H4 (cell line): ENCODE data around the gene ZNF568. TPM values are rescaled to one million over a fixed set of nuclear protein-coding genes. Genes with fewer than 3 reads are reported as not detected.
A peak's percentile ranks its signal among the peaks of the same experiment; 100 is the strongest.

Source experiments
- DNase-seq: peaks from one replicate; pipeline ENCODE4 v3.0.0-alpha.2; 2015; ENCODE audit warnings: low spot score
- total RNA-seq: library from RNA; depleted of rRNA; stranded (reverse); fragments of >200 nt; shearing (Covaris generic); gene quantifications from 2 replicates; pipeline ENCODE4 v1.2.3, GENCODE V29; 2014; rRNA removed

The ZNF568 gene
- total RNA-seq, 1 experiment from 2014 or later, result 4.6 TPM

DNA sequence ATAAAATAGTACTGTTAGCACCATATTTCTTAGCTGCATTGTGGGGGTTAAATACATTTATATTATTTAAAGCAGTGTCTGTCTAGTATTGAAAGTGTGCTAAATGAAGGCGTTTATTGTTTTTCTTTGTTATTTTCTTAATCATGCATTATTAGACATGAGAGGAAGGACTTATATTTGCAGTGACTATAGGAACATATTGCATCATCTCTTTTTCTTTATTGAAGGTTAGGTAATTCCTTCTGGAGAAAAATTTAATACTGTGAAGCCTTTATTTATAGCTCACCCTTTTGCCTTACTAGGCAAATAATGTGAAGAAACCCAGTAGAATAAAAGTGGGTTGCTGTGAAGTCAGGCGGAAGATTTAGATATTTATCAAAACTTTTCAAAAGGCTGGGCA lies 83.2 kb downstream of the ZNF568 start:
- no peak for DNase-seq

DNA sequence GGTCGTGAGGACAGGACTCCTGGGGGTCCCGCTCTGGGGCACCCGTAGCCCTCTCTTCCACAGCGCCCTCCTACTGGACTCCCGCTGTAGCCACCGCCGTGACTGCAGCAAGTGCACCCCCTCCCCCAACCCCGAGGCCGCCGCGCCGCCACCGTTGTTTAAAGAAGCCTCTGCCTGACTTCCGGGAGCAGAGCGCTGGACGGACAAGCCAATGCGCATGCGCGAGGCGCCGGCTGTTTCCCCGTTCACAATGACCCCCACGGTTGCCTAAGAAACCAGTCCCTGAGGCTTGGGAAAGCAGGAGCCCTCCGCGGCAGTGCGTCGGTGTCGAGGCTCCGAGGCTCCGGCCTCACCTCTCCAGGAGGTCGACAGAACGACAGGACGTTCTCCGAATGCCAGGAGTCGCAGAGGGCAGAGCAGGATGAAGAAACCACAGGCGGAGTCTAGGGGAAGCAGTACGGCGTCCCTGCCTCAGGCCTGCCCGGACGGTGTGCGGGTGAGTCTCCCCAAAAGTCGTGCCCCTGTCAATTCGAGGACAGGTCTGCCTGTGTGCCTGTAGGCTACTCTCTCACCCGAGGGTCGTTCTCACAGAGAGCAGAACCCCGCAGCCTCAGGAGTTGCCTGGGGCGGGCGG lies 91.6 kb downstream of the ZNF568 start:
- DNase-seq, result peak; percentile 3

DNA sequence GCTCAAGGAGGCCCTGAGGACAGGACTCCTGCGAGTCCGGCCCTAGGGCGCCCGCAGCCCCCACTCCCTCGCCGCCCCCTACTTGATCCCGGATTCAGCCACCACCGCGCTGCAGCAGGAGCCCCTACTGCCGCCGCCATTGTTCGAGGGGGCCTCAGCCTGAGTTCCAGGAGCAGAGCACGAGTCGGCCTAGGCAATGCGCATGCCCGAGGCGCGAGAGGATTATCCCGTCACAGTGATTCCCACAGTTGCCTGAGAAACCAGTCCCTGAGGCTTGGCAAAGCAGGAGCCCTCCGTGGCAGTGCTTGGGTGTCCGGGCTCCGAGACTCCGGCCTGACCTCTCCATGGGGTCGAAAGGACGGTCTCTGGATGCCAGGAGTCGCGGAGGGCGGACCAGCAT lies 93.7 kb downstream of the ZNF568 start:
- no peak for DNase-seq

DNA sequence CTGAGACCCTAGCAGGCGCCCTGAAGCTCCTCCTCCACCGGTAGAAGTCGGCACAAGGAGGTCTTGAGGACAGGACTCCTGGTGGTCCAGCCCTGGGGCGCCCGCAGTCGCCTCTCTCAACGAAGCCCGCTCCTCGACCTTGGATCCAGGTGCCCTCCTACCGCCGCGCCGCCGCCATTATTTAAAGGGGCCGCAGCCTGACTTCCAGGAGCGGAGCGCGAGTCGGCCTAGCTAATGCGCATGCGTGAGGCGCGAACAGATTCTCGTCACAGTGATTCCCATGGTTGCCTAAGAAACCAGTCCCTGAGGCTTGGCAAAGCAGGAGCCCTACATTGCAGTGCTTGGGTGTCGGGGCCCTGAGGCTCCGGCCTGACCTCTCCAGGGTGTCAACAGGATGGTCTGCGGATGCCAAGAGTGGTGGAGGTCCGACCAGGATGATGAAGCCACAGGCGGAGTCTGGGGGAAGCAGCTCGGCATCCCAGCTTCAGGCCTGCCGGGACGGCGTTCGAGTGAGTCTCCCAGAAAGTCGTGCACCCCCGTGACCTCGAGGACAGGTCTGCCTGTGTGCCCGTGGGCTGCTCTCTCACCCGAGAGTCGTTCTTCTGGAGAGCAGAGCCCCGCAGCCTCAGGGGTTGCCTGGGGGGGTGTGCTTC lies 96.1 kb downstream of the ZNF568 start:
- no peak for DNase-seq

- DNase-seq, result no peak
These were observed 98.3 kb downstream of the ZNF568 start for GRCh38 chr19:37014456-37014855.

GRCh38 chr19:37045140-37045539 lies 129.0 kb downstream of the ZNF568 start:
- no peak for DNase-seq

Other genes with a start within 250 kb of the ZNF568 start
- 6.7 and 10.1 TPM in 2 replicates for gene ZNF461, start 249.5 kb upstream of the ZNF568 start, total RNA-seq
- 5.5 and 8.1 TPM in 2 replicates for gene ZNF567, start 228.7 kb upstream of the ZNF568 start, total RNA-seq
- gene ZNF850, start 143.5 kb upstream of the ZNF568 start, total RNA-seq, result 6.3 and 7.0 TPM in 2 replicates
- 0.27 and 1.2 TPM in 2 replicates for gene ZNF790, start 77.9 kb upstream of the ZNF568 start, total RNA-seq
- gene ZNF345, start 65.5 kb upstream of the ZNF568 start, total RNA-seq, result 0.08 and 0.64 TPM in 2 replicates
- gene ZNF829, start within 50 bp of the ZNF568 start, total RNA-seq, result 0.91 TPM in 1 of 2 replicates, not detected in the other
- gene ZNF420, start 162.1 kb downstream of the ZNF568 start, total RNA-seq, result 0.90 and 1.8 TPM in 2 replicates